ENCODE measurements around the gene KDM4F.

Gene KDM4F

GRCh38 chr11:95092549-95093324 is 43.5 kb downstream of the KDM4F start:
- no peak for DNase-seq

DNA sequence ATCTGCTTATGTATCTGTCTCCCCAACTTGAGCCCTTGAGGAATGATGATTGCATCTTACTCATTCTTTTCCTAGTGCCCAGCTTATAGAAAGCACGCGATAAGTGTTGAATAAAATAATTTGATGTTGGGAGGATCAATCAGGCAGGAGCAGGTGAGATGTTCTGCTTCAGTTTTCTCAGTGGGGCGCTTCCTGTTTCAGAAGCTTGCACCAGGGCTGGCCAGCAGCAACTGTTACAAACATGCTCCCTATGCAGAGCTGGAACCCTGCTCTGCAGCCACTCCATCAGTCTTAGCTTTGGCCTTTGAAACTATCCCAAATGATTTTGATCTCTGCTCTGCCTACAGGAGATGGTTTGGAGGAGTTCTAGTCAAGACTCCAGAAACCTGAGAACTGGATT is 44.3 kb downstream of the KDM4F start:
- no peak for DNase-seq

GRCh38 chr11:95095858-95096587 is 46.8 kb downstream of the KDM4F start:
- no peak for DNase-seq

- no peak for DNase-seq
Observed at GRCh38 chr11:95097209-95097608, 48.0 kb downstream of the KDM4F start.

- no peak for DNase-seq
Observed at GRCh38 chr11:95098826-95099225, 49.6 kb downstream of the KDM4F start.

GRCh38 chr11:95100191-95100648 is 51.0 kb downstream of the KDM4F start:
- DNase-seq = no peak
